HG03571 (cell line): Measurements from ENCODE around the gene OR2AJ1.
A peak's percentile ranks its signal among the peaks of the same experiment; 100 is the strongest.

ENCODE experiments used
- ATAC-seq: cut with Tn5 transposase; IDR thresholded peaks from one replicate; pipeline ENCODE4 v1.9.1; 2021; ENCODE audit not compliant: unreplicated experiment

The OR2AJ1 gene

DNA sequence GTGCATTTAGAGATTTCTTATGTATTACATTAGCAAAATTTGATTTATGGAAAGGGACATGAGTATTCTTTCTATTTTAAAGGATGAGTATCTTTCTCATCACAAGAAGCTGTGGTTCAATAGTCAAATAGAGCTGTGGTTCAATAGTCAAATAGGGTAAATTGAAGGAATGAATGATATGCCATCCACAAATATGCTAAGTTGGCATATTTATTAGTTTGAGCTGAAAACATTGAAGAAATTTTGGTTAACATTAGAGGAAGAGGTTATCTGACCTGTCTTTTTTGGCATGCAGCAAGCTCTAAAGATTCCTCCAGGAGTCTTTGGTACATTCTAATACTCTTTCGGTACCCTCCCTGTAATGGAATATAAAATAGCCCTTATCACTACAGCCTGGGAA is 28.7 kb downstream of the OR2AJ1 start:
- no peak for ATAC-seq

GRCh38 chr1:247961791-247962190 is 37.1 kb downstream of the OR2AJ1 start:
- ATAC-seq: no peak

- no peak for ATAC-seq
Measured at GRCh38 chr1:247962911-247963588, 38.4 kb downstream of the OR2AJ1 start.

DNA sequence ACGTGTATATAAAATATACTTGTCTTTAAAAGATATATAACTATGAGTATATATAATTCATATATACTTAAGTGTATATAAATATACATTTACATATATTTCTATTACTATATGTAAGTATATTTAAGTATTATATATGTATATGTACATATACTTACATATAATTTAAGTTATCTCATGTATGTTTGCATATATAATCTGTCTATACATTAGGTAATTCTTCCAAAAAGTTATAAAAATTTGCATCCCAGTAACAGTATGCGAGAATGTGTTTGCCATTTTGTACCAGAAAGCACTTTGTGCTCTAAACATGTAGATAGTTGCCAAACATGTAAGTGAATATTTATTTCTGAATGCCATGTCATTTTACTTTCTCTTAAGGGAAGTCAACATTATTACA is 40.2 kb downstream of the OR2AJ1 start, which contains the start of gene OR2AK2:
TSS of gene OR2AK2 (plus strand) at position 301 of the 400 bp plus-strand sequence. CDS start 144 bp downstream, outside the sequence.
- ATAC-seq: no peak

- ATAC-seq: peak; percentile 77
Measured at GRCh38 chr1:247966532-247967204, 42.0 kb downstream of the OR2AJ1 start.
